ENCODE results near the gene MAPK4.

MAPK4 gene

DNA sequence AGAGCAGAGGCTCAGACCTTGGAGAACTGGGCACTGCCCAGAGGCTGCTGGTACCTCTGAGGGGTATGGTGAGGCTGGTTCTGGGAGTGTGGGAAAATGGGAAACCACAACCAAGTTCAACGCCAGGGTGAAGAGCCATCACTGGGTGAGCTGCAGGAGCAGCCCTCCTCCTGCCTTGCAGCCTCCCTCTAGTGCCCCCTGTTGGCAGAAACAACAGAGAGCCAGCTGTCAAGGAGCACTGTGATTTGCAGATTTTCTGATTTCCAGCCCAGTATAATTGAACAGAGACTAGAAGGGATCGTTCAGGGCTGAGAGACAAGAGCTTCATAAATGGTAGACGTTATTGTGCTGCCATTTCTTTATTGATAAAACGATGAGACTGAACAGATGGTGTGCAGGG is 50.5 kb downstream of the MAPK4 start:
- H3K27me3 ChIP-seq (ENCODE audit: insufficient read depth, low read depth, severe bottlenecking): no peaks in the 10 kb centered on the region
- no peaks in the 10 kb centered on the region for H3K36me3 ChIP-seq
- no peak overlapping the region for H3K27ac ChIP-seq
- DNase-seq: no peak
- no peak overlapping the region for H3K4me3 ChIP-seq (ENCODE audit: low read depth, low read length)
- TF ChIP-seq, protein P1, sequence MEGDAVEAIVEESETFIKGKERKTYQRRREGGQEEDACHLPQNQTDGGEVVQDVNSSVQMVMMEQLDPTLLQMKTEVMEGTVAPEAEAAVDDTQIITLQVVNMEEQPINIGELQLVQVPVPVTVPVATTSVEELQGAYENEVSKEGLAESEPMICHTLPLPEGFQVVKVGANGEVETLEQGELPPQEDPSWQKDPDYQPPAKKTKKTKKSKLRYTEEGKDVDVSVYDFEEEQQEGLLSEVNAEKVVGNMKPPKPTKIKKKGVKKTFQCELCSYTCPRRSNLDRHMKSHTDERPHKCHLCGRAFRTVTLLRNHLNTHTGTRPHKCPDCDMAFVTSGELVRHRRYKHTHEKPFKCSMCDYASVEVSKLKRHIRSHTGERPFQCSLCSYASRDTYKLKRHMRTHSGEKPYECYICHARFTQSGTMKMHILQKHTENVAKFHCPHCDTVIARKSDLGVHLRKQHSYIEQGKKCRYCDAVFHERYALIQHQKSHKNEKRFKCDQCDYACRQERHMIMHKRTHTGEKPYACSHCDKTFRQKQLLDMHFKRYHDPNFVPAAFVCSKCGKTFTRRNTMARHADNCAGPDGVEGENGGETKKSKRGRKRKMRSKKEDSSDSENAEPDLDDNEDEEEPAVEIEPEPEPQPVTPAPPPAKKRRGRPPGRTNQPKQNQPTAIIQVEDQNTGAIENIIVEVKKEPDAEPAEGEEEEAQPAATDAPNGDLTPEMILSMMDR (IDR thresholded peaks at IDR 0.05; ENCODE audit: low read depth, low read length): peak; percentile 66
- peaks cover 8% of the 10 kb centered on the region for H3K9me3 ChIP-seq (ENCODE audit: severe bottlenecking)

DNA sequence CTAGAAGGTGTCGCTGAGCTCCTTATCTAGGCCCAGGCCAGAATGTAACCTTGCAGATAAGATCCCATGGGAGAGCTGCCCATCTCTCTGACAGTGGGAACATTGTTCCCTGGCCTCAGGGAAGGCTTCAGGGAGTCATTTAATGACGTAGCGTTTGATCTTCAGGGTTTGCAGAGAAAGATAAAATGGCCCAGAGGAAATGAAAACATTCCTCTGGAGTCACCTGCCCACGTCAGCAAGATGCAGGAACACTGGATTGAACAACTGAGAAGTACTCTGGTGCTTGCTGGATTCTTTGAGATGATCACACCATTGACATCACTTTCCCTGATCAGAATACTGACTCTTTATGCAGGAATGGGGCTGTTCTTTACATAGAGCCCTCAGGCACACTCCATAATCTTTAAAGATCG is 51.6 kb downstream of the MAPK4 start:
- no peak for DNase-seq
- Histone ChIP-seq H3K27ac (no peak overlapping the region), H3K27me3 (ENCODE audit: insufficient read depth, low read depth, severe bottlenecking) (no peaks in the 10 kb centered on the region), H3K4me3 (ENCODE audit: low read depth, low read length) (no peak overlapping the region), H3K9me3 (ENCODE audit: severe bottlenecking) (peaks cover 8% of the 10 kb centered on the region), H3K36me3 (no peaks in the 10 kb centered on the region)
- TF ChIP-seq, protein P1 (IDR thresholded peaks at IDR 0.05; ENCODE audit: low read depth, low read length): no peak

DNA sequence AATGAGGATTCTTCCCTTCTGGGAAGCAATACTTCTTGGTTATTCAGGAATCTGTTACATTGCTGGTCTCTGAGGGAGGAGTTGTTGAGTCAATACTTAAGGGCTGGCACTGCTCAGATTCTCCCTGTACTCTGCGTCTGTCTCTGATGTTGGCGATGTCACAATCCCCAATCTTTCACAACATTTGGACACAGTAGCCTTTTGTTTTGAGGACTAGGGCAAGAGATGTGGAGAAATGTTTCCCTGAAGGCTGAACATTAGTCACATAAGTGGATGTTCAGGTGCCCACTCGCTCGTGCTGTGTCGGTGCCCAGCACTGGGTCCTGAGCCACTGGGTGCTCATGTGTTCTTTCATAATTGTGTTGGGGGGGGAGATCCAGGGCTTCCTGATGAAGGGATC is 55.0 kb downstream of the MAPK4 start:
- H3K4me3 ChIP-seq (ENCODE audit: low read depth, low read length): no peak overlapping the region
- TF ChIP-seq, protein P1 (IDR thresholded peaks at IDR 0.05; ENCODE audit: low read depth, low read length): no peak
- DNase-seq: no peak
- H3K36me3 ChIP-seq: no peaks in the 10 kb centered on the region
- H3K27me3 ChIP-seq (ENCODE audit: insufficient read depth, low read depth, severe bottlenecking): no peaks in the 10 kb centered on the region
- H3K9me3 ChIP-seq (ENCODE audit: severe bottlenecking): peaks cover 8% of the 10 kb centered on the region
- no peak overlapping the region for H3K27ac ChIP-seq

DNA sequence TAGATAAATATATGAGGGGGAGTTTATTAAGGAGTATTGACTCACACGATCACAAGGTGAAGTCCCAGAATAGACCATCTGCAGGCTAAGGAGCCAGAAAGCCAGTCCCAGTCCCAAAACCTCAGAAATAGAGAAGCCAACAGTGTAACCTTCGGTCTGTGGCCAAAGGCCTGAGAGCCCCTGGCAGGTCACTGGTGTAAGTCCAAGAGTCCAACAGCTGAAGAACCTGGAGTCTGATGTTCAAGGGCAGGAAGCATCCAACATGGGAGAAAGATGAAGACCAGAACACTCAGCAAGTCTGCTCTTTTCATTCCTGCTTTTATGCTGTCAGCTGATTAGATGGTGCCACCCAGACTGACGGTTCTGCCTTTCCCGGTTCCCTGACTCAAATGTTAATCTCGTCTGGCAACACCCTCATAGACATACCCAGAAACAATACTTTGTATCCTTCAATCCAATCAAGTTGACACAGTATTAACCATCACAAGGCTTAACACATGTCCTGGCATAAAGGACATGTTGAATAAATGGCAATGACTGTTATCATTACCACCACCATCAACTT is 56.7 kb downstream of the MAPK4 start:
- no peak overlapping the region for H3K27ac ChIP-seq
- peaks cover 8% of the 10 kb centered on the region for H3K9me3 ChIP-seq (ENCODE audit: severe bottlenecking)
- no peak overlapping the region for H3K4me3 ChIP-seq (ENCODE audit: low read depth, low read length)
- H3K27me3 ChIP-seq (ENCODE audit: insufficient read depth, low read depth, severe bottlenecking): no peaks in the 10 kb centered on the region
- TF ChIP-seq, protein P1 (IDR thresholded peaks at IDR 0.05; ENCODE audit: low read depth, low read length): no peak
- no peak for DNase-seq
- H3K36me3 ChIP-seq: no peaks in the 10 kb centered on the region

DNA sequence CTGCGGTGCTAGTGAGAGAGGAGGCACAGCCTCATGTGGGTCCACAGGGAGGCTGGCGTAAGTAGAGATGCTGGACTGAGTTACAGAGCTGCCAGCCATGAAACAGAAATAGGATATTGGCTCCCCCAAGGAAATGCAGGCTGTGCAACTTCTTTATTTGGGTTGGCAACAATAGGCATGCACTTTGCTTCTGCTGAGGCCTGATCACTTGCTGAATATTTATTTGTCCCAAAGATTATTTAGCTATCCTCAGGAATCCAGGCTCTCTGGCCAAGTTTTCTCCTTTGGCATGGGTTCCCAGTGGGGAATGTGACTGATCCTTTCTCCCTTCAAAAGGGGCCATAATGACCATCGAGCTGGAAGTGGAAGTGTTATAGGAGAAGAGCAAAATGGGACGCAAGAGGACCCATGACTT is 60.0 kb downstream of the MAPK4 start:
- TF ChIP-seq, protein P1 (IDR thresholded peaks at IDR 0.05; ENCODE audit: low read depth, low read length): no peak
- Histone ChIP-seq H3K27ac (no peak overlapping the region), H3K9me3 (ENCODE audit: severe bottlenecking) (peaks cover 2% of the 10 kb centered on the region), H3K4me3 (ENCODE audit: low read depth, low read length) (no peak overlapping the region), H3K36me3 (no peaks in the 10 kb centered on the region), H3K27me3 (ENCODE audit: insufficient read depth, low read depth, severe bottlenecking) (no peaks in the 10 kb centered on the region)
- DNase-seq: no peak

DNA sequence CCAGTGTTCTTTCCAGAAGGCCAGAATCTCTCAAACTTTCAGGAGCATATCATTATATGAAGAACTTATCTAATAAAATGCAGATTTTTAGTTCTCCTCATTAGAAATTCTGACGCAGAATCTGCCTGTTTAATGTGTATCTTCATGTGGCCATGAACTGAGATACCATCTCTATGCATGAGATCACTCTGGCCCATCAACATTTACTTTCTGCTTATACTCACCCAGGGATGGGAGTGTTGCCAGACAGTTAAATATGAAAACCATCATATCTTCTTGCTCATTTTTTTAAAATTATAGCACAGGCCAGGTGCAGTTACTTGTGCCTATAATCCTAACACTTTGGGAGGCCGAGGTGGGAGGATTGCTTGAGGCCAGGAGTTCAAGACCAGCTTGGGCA is 60.4 kb downstream of the MAPK4 start:
- H3K9me3 ChIP-seq (ENCODE audit: severe bottlenecking): peaks cover 4% of the 10 kb centered on the region
- H3K36me3 ChIP-seq: no peaks in the 10 kb centered on the region
- no peak overlapping the region for H3K27ac ChIP-seq
- TF ChIP-seq, protein P1 (IDR thresholded peaks at IDR 0.05; ENCODE audit: low read depth, low read length): no peak
- DNase-seq: no peak
- H3K4me3 ChIP-seq (ENCODE audit: low read depth, low read length): no peak overlapping the region
- no peaks in the 10 kb centered on the region for H3K27me3 ChIP-seq (ENCODE audit: insufficient read depth, low read depth, severe bottlenecking)
